ENCODE measurements around the gene HELB. TPM values are rescaled to one million over a fixed set of nuclear protein-coding genes. Genes with fewer than 3 reads are reported as not detected.

The HELB gene
- total and polyA plus RNA-seq, 2 of the 8 experiments (the other 6 are each of a cell fraction or from before 2014, with no cell fraction given) = 1.8 to 7.6 TPM

DNA sequence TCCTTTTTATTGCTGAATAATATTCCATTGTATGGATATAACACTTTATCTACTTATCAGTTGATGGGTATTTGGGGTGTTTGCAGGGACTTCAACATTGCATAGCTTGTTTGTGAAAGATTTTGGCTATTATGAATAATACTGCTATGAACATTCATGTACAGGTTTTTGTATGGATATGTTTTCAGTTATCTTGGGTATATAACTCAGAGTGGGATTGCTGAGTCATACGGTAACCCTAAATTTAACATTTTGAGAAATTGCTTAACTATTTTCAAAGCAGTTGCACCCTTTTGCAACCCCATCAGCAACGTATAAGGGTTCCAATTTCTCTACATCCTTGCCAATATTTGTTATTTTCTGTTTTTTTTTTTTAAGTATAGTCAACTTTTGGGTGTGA is 27.3 kb upstream of the HELB start:
- Histone ChIP-seq H2BK120ac (replicated peaks; ENCODE audit: low read depth, low read length) (no peak overlapping the region), H2BK12ac (ENCODE audit: low read depth, low read length) (no peak overlapping the region), H2BK20ac (ENCODE audit: low read length) (no peak overlapping the region), H4K20me1 (replicated peaks in 1 of 2; ENCODE audit: control insufficient read depth in 1 of 2, insufficient read depth in 2 of 2, low read length in 2 of 2) (no peaks in the 10 kb centered on the region), H3K9ac (replicated peaks in 1 of 4; ENCODE audit: extremely low read depth in 1 of 4, low read depth in 3 of 4, low read length in 3 of 4) (no peak overlapping the region), H3K14ac (ENCODE audit: insufficient read length) (no peak overlapping the region), H2BK5ac (ENCODE audit: low read depth, low read length) (no peak overlapping the region), H4K91ac (replicated peaks; ENCODE audit: insufficient read length, low read length) (no peak overlapping the region), H4K8ac (ENCODE audit: extremely low read depth, insufficient read depth, low read length) (no peak overlapping the region), H3K79me2 (ENCODE audit: control insufficient read depth in 1 of 2, insufficient read depth in 2 of 2, low read length in 2 of 2) (no peaks in the 10 kb centered on the region), H2BK15ac (ENCODE audit: low read length) (no peak overlapping the region), H3K56ac (replicated peaks; ENCODE audit: insufficient read length, low read depth, low read length) (no peak overlapping the region), H3K79me1 (ENCODE audit: low read depth, low read length) (no peaks in the 10 kb centered on the region), H2AFZ (ENCODE audit: low read length) (no peak overlapping the region), H3K27me3 (replicated peaks in 1 of 4; ENCODE audit: control insufficient read depth in 3 of 4, extremely low read depth in 1 of 4, insufficient read depth in 3 of 4, low read length in 3 of 4) (no peaks in the 10 kb centered on the region), H3K4ac (replicated peaks; ENCODE audit: insufficient read length, low read depth, low read length) (no peak overlapping the region), H3K4me3 (ENCODE audit: extremely low read depth in 1 of 4, insufficient read depth in 2 of 4, low read depth in 3 of 4, low read length in 4 of 4) (no peak overlapping the region), H4K5ac (ENCODE audit: insufficient read length, low read depth, low read length) (no peak overlapping the region), H3K23me2 (ENCODE audit: low read depth, low read length) (no peaks in the 10 kb centered on the region), H3K27ac (ENCODE audit: low read depth, low read length) (no peak overlapping the region), H3K18ac (ENCODE audit: extremely low read depth, low read length) (no peak overlapping the region), H3K23ac (ENCODE audit: insufficient read length) (no peak overlapping the region), H3K36me3 (ENCODE audit: control insufficient read depth in 2 of 4, insufficient read depth in 4 of 4, low read length in 3 of 4) (no peaks in the 10 kb centered on the region), H3K9me3 (ENCODE audit: insufficient read depth in 2 of 2, low read depth in 1 of 2, low read length in 1 of 2) (no peaks in the 10 kb centered on the region), H3K4me2 (ENCODE audit: insufficient read depth in 1 of 2, low read depth in 2 of 2, low read length in 2 of 2) (no peak overlapping the region), H3K4me1 (replicated peaks in 1 of 4; ENCODE audit: control insufficient read depth in 3 of 4, insufficient read depth in 4 of 4, low read length in 3 of 4) (peaks cover 0 to 3% (median 0%) of the 10 kb centered on the region in 4 experiments; a peak in 2 of 7 replicates), H2AK5ac (ENCODE audit: low read depth, low read length) (no peak overlapping the region)
- no peak for FAIRE-seq
- 93% methylated on average over 2 of the region's 2 CpGs; no CpG with 5 or more reads in 1 of the 2 experiments for WGBS, 2 experiments (ENCODE audit: extremely low coverage in 1 of 2, insufficient coverage in 1 of 2, insufficient read length in 1 of 2, insufficient replicate concordance in 2 of 2, low coverage in 1 of 2, low lambda C conversion rate in 2 of 2, missing lambda C conversion rate in 1 of 2)
- no peak for TF ChIP-seq NRF1 (IDR thresholded peaks at IDR 0.05; ENCODE audit: low read depth, low read length)
- no peak for TF ChIP-seq CTBP2 (IDR thresholded peaks at IDR 0.05; ENCODE audit: borderline replicate concordance, insufficient read depth, insufficient read length, low read length)
- no peak for TF ChIP-seq KDM1A (IDR thresholded peaks at IDR 0.05; ENCODE audit: borderline replicate concordance, low read length)
- no peak for TF ChIP-seq PHF8 (conservative IDR thresholded peaks at IDR 0.05; ENCODE audit: low read depth, low read length)
- no peak for TF ChIP-seq CHD1 (IDR thresholded peaks at IDR 0.05; ENCODE audit: low read depth, low read length)
- TF ChIP-seq CBX8 (IDR thresholded peaks at IDR 0.05; ENCODE audit: borderline replicate concordance, low read depth, low read length) = no peak
- TF ChIP-seq NANOG (IDR thresholded peaks at IDR 0.05; ENCODE audit: insufficient read depth, low read depth, low read length, poor library complexity, severe bottlenecking) = no peak
- DNase-seq (ENCODE audit: low read depth in 1 of 2, low spot score in 2 of 2) = no peak
- ChIA-PET CTCF (ENCODE audit: partially characterized antibody) (no interaction called here), POLR2A (ENCODE audit: partially characterized antibody) (no interaction called here)
